ENCODE data around the gene ADGRB3.

DNA sequence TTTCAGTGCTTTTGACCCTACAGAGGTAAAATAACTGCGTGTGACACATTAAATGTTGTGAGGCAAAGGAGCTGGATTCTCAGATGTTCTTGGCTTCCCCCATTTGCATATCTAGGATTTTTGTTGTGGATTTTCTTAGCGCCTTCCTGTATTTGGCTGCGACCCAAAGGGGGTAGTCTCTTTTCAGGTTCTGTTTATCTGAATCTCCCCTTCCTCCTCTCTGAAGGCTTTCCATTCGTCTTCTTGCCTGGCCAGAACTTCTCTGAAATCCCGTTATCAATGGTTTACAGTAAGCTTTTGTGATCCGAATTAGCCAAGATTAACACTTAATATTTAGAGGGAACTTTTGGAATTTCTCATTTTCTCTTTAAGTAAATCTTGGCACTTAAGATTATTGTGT is 60.8 kb downstream of the ADGRB3 start:
- TF ChIP-seq, protein P1, sequence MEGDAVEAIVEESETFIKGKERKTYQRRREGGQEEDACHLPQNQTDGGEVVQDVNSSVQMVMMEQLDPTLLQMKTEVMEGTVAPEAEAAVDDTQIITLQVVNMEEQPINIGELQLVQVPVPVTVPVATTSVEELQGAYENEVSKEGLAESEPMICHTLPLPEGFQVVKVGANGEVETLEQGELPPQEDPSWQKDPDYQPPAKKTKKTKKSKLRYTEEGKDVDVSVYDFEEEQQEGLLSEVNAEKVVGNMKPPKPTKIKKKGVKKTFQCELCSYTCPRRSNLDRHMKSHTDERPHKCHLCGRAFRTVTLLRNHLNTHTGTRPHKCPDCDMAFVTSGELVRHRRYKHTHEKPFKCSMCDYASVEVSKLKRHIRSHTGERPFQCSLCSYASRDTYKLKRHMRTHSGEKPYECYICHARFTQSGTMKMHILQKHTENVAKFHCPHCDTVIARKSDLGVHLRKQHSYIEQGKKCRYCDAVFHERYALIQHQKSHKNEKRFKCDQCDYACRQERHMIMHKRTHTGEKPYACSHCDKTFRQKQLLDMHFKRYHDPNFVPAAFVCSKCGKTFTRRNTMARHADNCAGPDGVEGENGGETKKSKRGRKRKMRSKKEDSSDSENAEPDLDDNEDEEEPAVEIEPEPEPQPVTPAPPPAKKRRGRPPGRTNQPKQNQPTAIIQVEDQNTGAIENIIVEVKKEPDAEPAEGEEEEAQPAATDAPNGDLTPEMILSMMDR (IDR thresholded peaks at IDR 0.05), result no peak
- TF ChIP-seq POLR2A (IDR thresholded peaks at IDR 0.05), result no peak
